ENCODE measurements around the gene RABGAP1L.
"Not testable (repeated sequence)": the region's sequence is repeated elsewhere in the genome, so short reads cannot be mapped to it uniquely, and the experiment has no call there.

RABGAP1L gene

GRCh38 chr1:174858301-174858700 lies 699.0 kb downstream of the RABGAP1L start:
- no peak overlapping the region for H3K4me3 ChIP-seq (ENCODE audit: low read depth, low read length)
- no peak for DNase-seq (ENCODE audit: low read depth)

- DNase-seq (ENCODE audit: low read depth), result no peak
- no peak overlapping the region for H3K4me3 ChIP-seq (ENCODE audit: low read depth, low read length)
These were observed 711.0 kb downstream of the RABGAP1L start for GRCh38 chr1:174870319-174870718.

- no peak overlapping the region for H3K4me3 ChIP-seq (ENCODE audit: low read depth, low read length)
- DNase-seq (ENCODE audit: low read depth), result no peak
These were observed 712.6 kb downstream of the RABGAP1L start for GRCh38 chr1:174871886-174872285.

- DNase-seq (ENCODE audit: low read depth), result no peak
- no peak overlapping the region for H3K4me3 ChIP-seq (ENCODE audit: low read depth, low read length)
These were observed 713.3 kb downstream of the RABGAP1L start for GRCh38 chr1:174872615-174873058.

GRCh38 chr1:174874331-174875053 lies 715.2 kb downstream of the RABGAP1L start:
- H3K4me3 ChIP-seq (ENCODE audit: low read depth, low read length), result no peak overlapping the region
- DNase-seq (ENCODE audit: low read depth), result no peak

- no peak overlapping the region for H3K4me3 ChIP-seq (ENCODE audit: low read depth, low read length)
- no peak for DNase-seq (ENCODE audit: low read depth)
These were observed 716.0 kb downstream of the RABGAP1L start for GRCh38 chr1:174875306-174875705.

GRCh38 chr1:174877208-174877673 lies 717.9 kb downstream of the RABGAP1L start:
- H3K4me3 ChIP-seq (ENCODE audit: low read depth, low read length), result no peak overlapping the region
- DNase-seq (ENCODE audit: low read depth), result peak; percentile 1

- no peak overlapping the region for H3K4me3 ChIP-seq (ENCODE audit: low read depth, low read length)
- no peak for DNase-seq (ENCODE audit: low read depth)
These were observed 720.9 kb downstream of the RABGAP1L start for GRCh38 chr1:174880171-174880570.

GRCh38 chr1:174883409-174883808 lies 724.1 kb downstream of the RABGAP1L start:
- DNase-seq (ENCODE audit: low read depth), result peak; percentile 12
- no peak overlapping the region for H3K4me3 ChIP-seq (ENCODE audit: low read depth, low read length)

GRCh38 chr1:174884038-174884437 lies 724.7 kb downstream of the RABGAP1L start:
- no peak for DNase-seq (ENCODE audit: low read depth)
- no peak overlapping the region for H3K4me3 ChIP-seq (ENCODE audit: low read depth, low read length)

GRCh38 chr1:174884566-174884965 lies 725.2 kb downstream of the RABGAP1L start:
- H3K4me3 ChIP-seq (ENCODE audit: low read depth, low read length), result no peak overlapping the region
- no peak for DNase-seq (ENCODE audit: low read depth)

- no peak overlapping the region for H3K4me3 ChIP-seq (ENCODE audit: low read depth, low read length)
These were observed 730.7 kb downstream of the RABGAP1L start for GRCh38 chr1:174890024-174890423.

GRCh38 chr1:174892016-174892415 lies 732.7 kb downstream of the RABGAP1L start:
- H3K4me3 ChIP-seq (ENCODE audit: low read depth, low read length), result no peak overlapping the region
- no peak for DNase-seq (ENCODE audit: low read depth)

More at GRCh38 chr1:174890024-174890423, 730.7 kb downstream of the RABGAP1L start:
- DNase-seq (ENCODE audit: low read depth), result no peak

- H3K4me3 ChIP-seq (ENCODE audit: low read depth, low read length), result no peak overlapping the region
These were observed 734.9 kb downstream of the RABGAP1L start for GRCh38 chr1:174894117-174894762.

GRCh38 chr1:174895610-174896009 lies 736.3 kb downstream of the RABGAP1L start:
- not testable (repeated sequence) for DNase-seq (ENCODE audit: low read depth)

More at GRCh38 chr1:174894117-174894762, 734.9 kb downstream of the RABGAP1L start:
- DNase-seq (ENCODE audit: low read depth), result no peak

GRCh38 chr1:174898102-174898797 lies 738.9 kb downstream of the RABGAP1L start:
- H3K4me3 ChIP-seq (ENCODE audit: low read depth, low read length), result no peak overlapping the region

More at GRCh38 chr1:174895610-174896009, 736.3 kb downstream of the RABGAP1L start:
- H3K4me3 ChIP-seq (ENCODE audit: low read depth, low read length), result not testable (repeated sequence)

GRCh38 chr1:174900317-174900716 lies 741.0 kb downstream of the RABGAP1L start:
- DNase-seq (ENCODE audit: low read depth), result no peak
- H3K4me3 ChIP-seq (ENCODE audit: low read depth, low read length), result no peak overlapping the region

More at GRCh38 chr1:174898102-174898797, 738.9 kb downstream of the RABGAP1L start:
- no peak for DNase-seq (ENCODE audit: low read depth)

GRCh38 chr1:174902531-174903099 lies 743.3 kb downstream of the RABGAP1L start:
- no peak overlapping the region for H3K4me3 ChIP-seq (ENCODE audit: low read depth, low read length)
- DNase-seq (ENCODE audit: low read depth), result no peak

- H3K4me3 ChIP-seq (ENCODE audit: low read depth, low read length), result no peak overlapping the region
- no peak for DNase-seq (ENCODE audit: low read depth)
These were observed 752.3 kb downstream of the RABGAP1L start for GRCh38 chr1:174911606-174912005.

GRCh38 chr1:174912264-174912663 lies 752.9 kb downstream of the RABGAP1L start:
- no peak for DNase-seq (ENCODE audit: low read depth)
- no peak overlapping the region for H3K4me3 ChIP-seq (ENCODE audit: low read depth, low read length)
